IMR-90 (cell line): ENCODE measurements around the gene VPS35L. TPM values are rescaled to one million over a fixed set of nuclear protein-coding genes. Genes with fewer than 3 reads are reported as not detected.
"Not testable (repeated sequence)": the region's sequence is repeated elsewhere in the genome, so short reads cannot be mapped to it uniquely, and the experiment has no call there.

Experiments used
- ATAC-seq: fragments of 200-7000 bp; cut with Tn5 transposase; 2 replicates; pipeline ENCODE4 v1.9.1; 2020; ENCODE audit warnings: low read depth, mild to moderate bottlenecking, moderate library complexity
- BruUV-seq: library from RNA; stranded (reverse); fragments of 400-500 nt; replicated peaks from 2 replicates; lab custom pipeline; 2021; lab: Mats Ljungman, UMichigan
- CTCF ChIA-PET: fragments of 300-600 bp; formaldehyde crosslinking; extraction: SDS; loops from one replicate; lab custom pipeline; 2021; ENCODE audit warnings: antibody characterized with exemption; lab: Yijun Ruan, JAX
- POLR2A ChIA-PET: fragments of 300-600 bp; sonication (Branson Sonifier 250); formaldehyde crosslinking; loops from one replicate; lab custom pipeline; 2022; ENCODE audit warnings: antibody characterized with exemption; ENCODE audit not compliant: unreplicated experiment; lab: Charles Lee
- DNase-seq: peaks from one replicate; pipeline ENCODE4 v3.0.0; 2013
- H2AFZ ChIP-seq: replicated peaks from 2 replicates; pipeline ENCODE3; 2013; ENCODE audit warnings: low read length, mild to moderate bottlenecking; ENCODE audit not compliant: poor library complexity
- H2AK5ac ChIP-seq: 2 replicates; pipeline ENCODE4 v1.6.1; 2013; ENCODE audit warnings: low read depth, low read length, inconsistent platforms
- H2AK9ac ChIP-seq: replicated peaks from 2 replicates; pipeline ENCODE3; 2013; ENCODE audit warnings: mild to moderate bottlenecking, low read depth, low read length, moderate library complexity; ENCODE audit not compliant: poor library complexity
- H2BK120ac ChIP-seq: 2 replicates; pipeline ENCODE4 v1.6.1; 2013; ENCODE audit warnings: low read depth, low read length, inconsistent platforms
- H2BK15ac ChIP-seq: 3 replicates; pipeline ENCODE4 v1.6.1; 2013; ENCODE audit warnings: low read depth, low read length, inconsistent platforms
- H2BK20ac ChIP-seq: 2 replicates; pipeline ENCODE4 v1.6.1; 2013; ENCODE audit warnings: low read depth, mild to moderate bottlenecking, inconsistent platforms, low read length, moderate library complexity
- H2BK5ac ChIP-seq: 2 replicates; pipeline ENCODE4 v1.6.1; 2013; ENCODE audit warnings: mild to moderate bottlenecking, low read depth, low read length, inconsistent platforms; ENCODE audit not compliant: poor library complexity, severe bottlenecking
- H3K14ac ChIP-seq: replicated peaks from 2 replicates; pipeline ENCODE4 v1.6.1; 2013; ENCODE audit warnings: low read depth, low read length, inconsistent platforms
- H3K18ac ChIP-seq: 2 replicates; pipeline ENCODE4 v1.6.1; 2013; ENCODE audit warnings: low read depth, low read length, control low read depth
- H3K23ac ChIP-seq: 2 replicates; pipeline ENCODE4 v1.6.1; 2013; ENCODE audit warnings: low read depth, low read length, inconsistent platforms
- H3K27ac ChIP-seq: 2 replicates; pipeline ENCODE4 v1.5.1; 2013; ENCODE audit warnings: mild to moderate bottlenecking, control low read depth, low read length; ENCODE audit not compliant: insufficient read depth
- H3K27me3 ChIP-seq: 2 replicates; pipeline ENCODE4 v1.6.1; 2013; ENCODE audit warnings: low read length; ENCODE audit not compliant: control insufficient read depth, insufficient read depth
- H3K36me3 ChIP-seq: 2 replicates; pipeline ENCODE4 v1.6.1; 2013; ENCODE audit warnings: low read length, mixed read lengths; ENCODE audit not compliant: control insufficient read depth, insufficient read depth
- H3K4ac ChIP-seq: 2 replicates; pipeline ENCODE4 v1.6.1; 2013; ENCODE audit warnings: low read depth, low read length, inconsistent platforms
- H3K4me1 ChIP-seq: 2 replicates; pipeline ENCODE4 v1.6.1; 2013; ENCODE audit warnings: low read length, mixed read lengths; ENCODE audit not compliant: control insufficient read depth, insufficient read depth
- H3K4me2 ChIP-seq: 2 replicates; pipeline ENCODE4 v1.6.1; 2013; ENCODE audit warnings: low read depth, mild to moderate bottlenecking, control low read depth, low read length, moderate library complexity
- H3K4me3 ChIP-seq: 2 replicates; pipeline ENCODE4 v1.5.1; 2013; ENCODE audit warnings: low read depth, mild to moderate bottlenecking, control low read depth, low read length, moderate library complexity; ENCODE audit not compliant: insufficient read depth
- H3K56ac ChIP-seq: 2 replicates; pipeline ENCODE4 v1.6.1; 2013; ENCODE audit warnings: low read length, inconsistent platforms; ENCODE audit not compliant: insufficient read depth; ENCODE audit errors: extremely low read depth
- H3K79me1 ChIP-seq, 2 experiments: 2 replicates each; pipeline ENCODE4 v1.6.1; 2013; ENCODE audit warnings: low read length in 2 of 2, inconsistent platforms in 1 of 2, low read depth in 1 of 2
- H3K9ac ChIP-seq: 2 replicates; pipeline ENCODE4 v1.6.1; 2013; ENCODE audit warnings: low read depth, low read length, control low read depth
- H3K9me1 ChIP-seq: 2 replicates; pipeline ENCODE4 v1.6.1; 2013; ENCODE audit warnings: low read length, inconsistent platforms; ENCODE audit not compliant: insufficient read depth
- H3K9me3 ChIP-seq: 2 replicates; pipeline ENCODE4 v1.6.1; 2013; ENCODE audit warnings: low read length; ENCODE audit not compliant: control insufficient read depth, insufficient read depth
- H4K20me1 ChIP-seq: 2 replicates; pipeline ENCODE4 v1.6.1; 2013; ENCODE audit warnings: low read length, inconsistent platforms; ENCODE audit not compliant: insufficient read depth
- H4K5ac ChIP-seq: 2 replicates; pipeline ENCODE4 v1.6.1; 2013; ENCODE audit warnings: mild to moderate bottlenecking, low read depth, low read length, control low read depth
- H4K8ac ChIP-seq, 2 experiments: 2 replicates each; pipeline ENCODE4 v1.6.1; 2013; ENCODE audit warnings: low read depth in 2 of 2, low read length in 2 of 2, control low read depth in 1 of 2, inconsistent platforms in 1 of 2
- H4K91ac ChIP-seq: 2 replicates; pipeline ENCODE4 v1.6.1; 2013; ENCODE audit warnings: low read depth, low read length, inconsistent platforms; ENCODE audit not compliant: insufficient read depth
- FOS ChIP-seq: fragments of 150-350 bp; IDR thresholded peaks from 2 replicates; pipeline ENCODE4 v1.6.1; 2016; ENCODE audit warnings: low read depth, low read length
- MAFK ChIP-seq: IDR thresholded peaks from 2 replicates; pipeline ENCODE4 v1.6.1; 2012; ENCODE audit warnings: low read depth, low read length, improper control_type of control experiment
- WGBS, 2 experiments: methylation state at CpG; one replicate each; pipeline versions ENCODE4 v1.1.5 to v1.1.7; 2013; ENCODE audit warnings: missing lambda C conversion rate in 2 of 2; ENCODE audit not compliant: insufficient read length in 1 of 2; ENCODE audit errors: extremely low coverage in 2 of 2; 5-methylcytosine and 5-hydroxymethylcytosine counted together
- dilution Hi-C: fragments of 300-500 bp; cut with HindIII; formaldehyde crosslinking; loops from one replicate; pipeline ENCODE4 v1.14.3; 2018; ENCODE audit warnings: low sequenced_read_pairs; ENCODE audit not compliant: unreplicated experiment
- in situ Hi-C: fragments of 300-500 bp; cut with MboI; formaldehyde crosslinking; loops from 3 replicates; pipeline ENCODE4 v1.14.3; 2019; ENCODE audit warnings: low sequenced_read_pairs, inconsistent platforms, mixed read lengths
- intact Hi-C: fragments of 100-400 bp; cut with micrococcal nuclease; formaldehyde crosslinking; loops from 2 replicates; pipeline ENCODE4 v1.10.0; 2022
- polyA plus RNA-seq, 3 experiments: library from polyadenylated mRNA; depleted of rRNA; stranded (reverse); fragments of >200 nt; gene quantifications; 2 replicates each; pipeline ENCODE4 v1.2.3, GENCODE V29; 2012; ENCODE audit warnings: low replicate concordance in 1 of 3
- total RNA-seq: library from RNA; depleted of rRNA; stranded (reverse); fragments of >200 nt; gene quantifications from 2 replicates; pipeline ENCODE4 v1.2.3, GENCODE V29; 2012

The VPS35L gene
- total and polyA plus RNA-seq, 2 of the 4 experiments (the other 2 are of a cell fraction) = 28.0 to 40.1 TPM

- no peaks in the 10 kb centered on the region for H3K27me3 ChIP-seq
- dilution Hi-C loops (no loop called here), intact Hi-C loops (no loop called here), in situ Hi-C loops (no loop called here)
- no peak overlapping the region for H3K18ac ChIP-seq
- H3K79me1 ChIP-seq = no peaks in the 10 kb centered on the region; a peak in 1 of 4 replicates
- H4K91ac ChIP-seq = no peak overlapping the region
- no peak overlapping the region for H2BK15ac ChIP-seq
- H2AFZ ChIP-seq = no peak overlapping the region
- TF ChIP-seq MAFK (no peak), FOS (no peak)
- H2BK20ac ChIP-seq = no peak overlapping the region
- no peak overlapping the region for H3K56ac ChIP-seq
- no peak overlapping the region for H2AK9ac ChIP-seq
- H3K23ac ChIP-seq = no peak overlapping the region
- H3K4me1 ChIP-seq = no peaks in the 10 kb centered on the region
- no peak for ATAC-seq
- H3K27ac ChIP-seq = no peak overlapping the region
- H4K5ac ChIP-seq = no peak overlapping the region
- no CpG with 5 or more reads among the region's 7 CpGs for WGBS, 2 experiments
- no peaks in the 10 kb centered on the region for H3K9me1 ChIP-seq
- no peak overlapping the region for H3K4me3 ChIP-seq
- no peak overlapping the region for H2BK5ac ChIP-seq
- no peak overlapping the region for H2BK120ac ChIP-seq
- POLR2A ChIA-PET = no interaction called here
- H3K4ac ChIP-seq = no peak overlapping the region
- peaks cover 2% of the 10 kb centered on the region for H3K9me3 ChIP-seq
- DNase-seq = no peak
- H3K9ac ChIP-seq = no peak overlapping the region
- CTCF ChIA-PET = interaction anchor here (0.7 kb wide), 1 partner anchor 10 kb away, joined by 3 read pairs; no protein-coding TSS in a partner anchor
- no peak overlapping the region for H2AK5ac ChIP-seq
- H4K8ac ChIP-seq = no peak overlapping the region
- no peak overlapping the region for H3K4me2 ChIP-seq
- BruUV-seq = no TSS peak
- no peak overlapping the region for H3K14ac ChIP-seq
- H3K36me3 ChIP-seq = peaks cover 19% of the 10 kb centered on the region
- no peaks in the 10 kb centered on the region for H4K20me1 ChIP-seq
These were observed 123.3 kb downstream of the VPS35L start for GRCh38 chr16:19678804-19679203.

- no CpG with 5 or more reads among the region's 6 CpGs for WGBS, 2 experiments
- H2BK15ac ChIP-seq, intact Hi-C loops, H3K18ac ChIP-seq, H4K5ac ChIP-seq, H2BK5ac ChIP-seq, H2BK120ac ChIP-seq, H4K20me1 ChIP-seq, H3K79me1 ChIP-seq, H3K14ac ChIP-seq, H3K23ac ChIP-seq, H4K91ac ChIP-seq, H3K4me3 ChIP-seq, H2AK5ac ChIP-seq, H2AFZ ChIP-seq, BruUV-seq, POLR2A ChIA-PET, H3K9me3 ChIP-seq, DNase-seq, H3K4ac ChIP-seq, ATAC-seq, H3K9me1 ChIP-seq, H3K4me1 ChIP-seq, dilution Hi-C loops, H4K8ac ChIP-seq, H3K27me3 ChIP-seq, in situ Hi-C loops, H3K27ac ChIP-seq, H2BK20ac ChIP-seq, H3K4me2 ChIP-seq, H3K56ac ChIP-seq, H3K9ac ChIP-seq, H2AK9ac ChIP-seq: not testable (repeated sequence)
- H3K36me3 ChIP-seq = peaks cover 23% of the 10 kb centered on the region
- CTCF ChIA-PET = interaction anchor here (0.7 kb wide), 1 partner anchor 11 kb away, joined by 3 read pairs; no protein-coding TSS in a partner anchor
These were observed 123.8 kb downstream of the VPS35L start for GRCh38 chr16:19679281-19679680.
